TTC549 (cell line): ENCODE data around the gene NFIC.

Source experiments
- FAIRE-seq: peaks from 2 replicates; lab custom pipeline; 2012; peaks lifted over from hg19 to GRCh38; lab: Jason Lieb, UNC

The NFIC gene

DNA sequence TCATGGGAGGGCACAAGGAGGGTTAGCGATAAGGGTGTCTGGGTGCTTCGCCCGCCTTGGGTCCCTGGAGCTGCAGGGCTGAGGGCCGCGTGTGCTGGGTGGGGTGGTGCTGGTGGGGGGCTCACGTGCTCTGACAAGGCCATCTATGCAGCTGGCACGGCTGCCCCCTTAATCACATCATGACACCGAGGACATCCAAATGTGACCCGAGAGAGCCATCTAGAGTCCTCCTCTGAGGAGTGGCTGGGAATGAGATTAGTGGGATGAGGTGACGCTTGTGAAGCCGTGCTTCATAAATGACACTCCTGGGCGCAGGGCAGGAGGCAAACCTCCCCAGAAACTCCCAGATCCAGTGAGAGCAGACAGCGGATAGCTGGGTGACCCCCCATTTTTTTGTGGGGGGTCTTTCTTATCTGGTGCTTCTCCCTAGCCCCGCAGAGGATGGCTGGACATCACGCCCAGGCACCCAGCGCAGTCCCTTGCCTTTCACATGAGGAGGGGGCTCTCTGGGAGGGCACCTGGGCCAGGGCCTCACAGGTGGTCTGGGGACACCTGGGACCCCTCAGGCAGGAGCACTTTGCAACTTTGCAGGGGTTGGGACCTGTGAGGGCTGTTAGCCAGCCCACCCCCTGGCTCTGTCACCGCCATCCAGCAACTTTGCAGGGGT, 146.3 kb downstream of the NFIC start:
- FAIRE-seq, result no peak

DNA sequence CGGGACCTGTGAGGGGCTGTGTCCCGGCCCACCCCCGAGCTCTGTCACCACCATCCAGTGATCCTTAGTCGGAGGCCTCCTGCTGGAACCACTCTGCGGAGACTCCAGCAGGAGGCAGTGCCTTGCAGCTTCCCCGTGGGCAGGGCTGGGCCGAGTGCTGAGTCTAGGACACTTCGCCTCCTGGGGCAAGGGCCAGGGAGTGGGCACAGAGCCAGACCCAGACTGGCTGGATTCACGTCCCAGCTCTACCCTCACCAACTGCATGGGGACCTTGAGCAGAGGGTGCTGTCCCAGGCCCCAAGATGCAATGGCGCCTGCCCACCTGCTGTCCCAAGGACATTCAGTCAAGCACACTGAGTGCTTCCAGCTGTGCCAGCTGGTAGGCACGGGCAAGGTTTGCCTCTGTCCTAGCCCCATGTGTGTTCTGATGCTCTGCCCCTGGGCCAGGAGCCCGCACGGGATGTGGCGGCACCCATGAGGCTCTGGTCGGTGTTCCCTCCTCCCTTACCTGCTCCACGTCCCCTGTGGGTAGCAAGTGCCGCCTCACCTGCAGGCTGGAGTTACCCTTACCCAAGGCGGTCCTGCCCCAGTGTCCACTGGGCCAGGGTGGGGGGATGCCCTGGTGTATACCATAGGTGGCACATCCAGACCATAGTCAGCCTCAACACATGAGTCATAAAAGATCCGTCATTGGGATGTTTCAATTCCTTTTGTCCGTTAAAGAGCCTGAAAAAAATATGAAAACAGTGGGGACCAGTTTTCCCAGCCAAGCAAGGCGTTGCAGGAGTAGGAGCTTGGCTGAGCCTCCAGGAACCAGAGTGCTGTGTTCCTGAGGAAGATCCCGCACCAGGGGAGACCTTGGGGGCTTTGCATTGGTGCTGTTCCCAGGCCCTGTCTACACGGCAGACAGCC, 147.1 kb downstream of the NFIC start:
- no peak for FAIRE-seq

DNA sequence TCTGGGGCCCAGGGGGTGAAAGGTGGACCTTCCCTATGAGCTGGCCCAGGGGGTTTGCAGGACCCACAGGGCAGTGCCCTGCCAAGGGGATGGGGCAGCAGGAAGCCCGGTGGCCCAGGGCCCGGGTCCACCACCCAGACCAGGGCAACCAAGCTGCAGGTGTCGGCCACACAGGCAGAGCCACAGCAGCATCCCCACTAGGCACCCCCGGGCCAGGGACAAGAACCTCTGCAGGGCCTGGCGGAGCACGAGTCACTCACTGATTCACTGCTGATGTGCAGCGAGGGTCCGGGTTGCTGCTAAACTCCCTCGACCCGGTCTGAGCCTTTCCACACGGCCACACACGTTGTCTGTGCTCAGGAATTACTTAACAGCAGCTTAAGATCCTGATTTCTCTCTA, 148.5 kb downstream of the NFIC start:
- FAIRE-seq, result no peak

DNA sequence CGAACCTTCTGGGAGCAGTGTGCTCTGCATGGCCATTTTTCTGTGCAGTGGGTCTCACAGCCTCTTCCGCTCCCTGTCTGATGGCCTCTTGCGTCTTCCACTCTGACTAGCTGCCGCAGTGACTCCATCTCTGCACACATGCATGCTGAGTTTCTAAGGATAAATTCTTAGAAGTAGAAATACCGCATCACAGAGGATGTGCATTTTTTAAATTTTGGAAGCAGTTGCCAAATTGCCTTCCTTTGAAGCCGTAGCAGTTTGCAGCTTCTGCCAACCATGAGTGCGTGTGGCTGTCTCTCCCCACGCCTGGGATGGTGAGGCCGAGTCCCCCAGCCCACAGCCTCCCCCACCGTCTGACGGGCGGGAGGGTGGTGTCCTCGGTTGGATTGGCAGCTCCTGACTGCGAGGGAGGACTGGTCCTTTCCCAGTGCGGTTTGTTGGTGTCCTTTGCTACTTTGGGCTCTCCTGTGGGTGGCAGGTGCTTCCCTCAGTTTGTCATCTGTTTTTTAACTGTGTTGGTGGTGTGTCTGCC, 149.6 kb downstream of the NFIC start:
- FAIRE-seq, result no peak

DNA sequence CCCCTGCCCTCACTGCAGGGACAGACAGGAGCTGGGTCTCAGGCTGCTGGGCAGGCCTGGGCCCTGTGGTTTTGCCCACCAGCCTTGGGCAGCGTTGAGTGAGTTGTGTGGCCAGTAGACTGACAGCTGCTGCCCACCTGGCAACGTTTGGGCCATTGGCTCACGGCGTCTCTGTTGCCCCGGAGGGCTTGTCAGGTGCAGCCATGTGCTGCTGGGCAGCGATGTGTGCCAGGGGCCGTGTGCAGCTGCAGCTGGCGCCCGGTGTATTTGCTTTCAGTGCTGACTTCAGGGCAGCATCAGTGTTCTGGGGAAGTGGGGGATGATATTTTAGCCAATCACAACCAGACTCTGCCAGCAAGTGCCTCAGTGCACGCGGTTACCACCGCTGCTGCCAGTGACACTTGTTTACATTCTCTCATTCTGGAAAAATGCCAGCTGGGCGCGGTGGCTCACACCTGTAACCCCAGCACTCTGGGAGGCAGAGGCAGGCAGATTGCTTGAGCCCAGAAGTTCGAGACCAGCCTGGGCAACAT, 150.4 kb downstream of the NFIC start:
- FAIRE-seq, result no peak

DNA sequence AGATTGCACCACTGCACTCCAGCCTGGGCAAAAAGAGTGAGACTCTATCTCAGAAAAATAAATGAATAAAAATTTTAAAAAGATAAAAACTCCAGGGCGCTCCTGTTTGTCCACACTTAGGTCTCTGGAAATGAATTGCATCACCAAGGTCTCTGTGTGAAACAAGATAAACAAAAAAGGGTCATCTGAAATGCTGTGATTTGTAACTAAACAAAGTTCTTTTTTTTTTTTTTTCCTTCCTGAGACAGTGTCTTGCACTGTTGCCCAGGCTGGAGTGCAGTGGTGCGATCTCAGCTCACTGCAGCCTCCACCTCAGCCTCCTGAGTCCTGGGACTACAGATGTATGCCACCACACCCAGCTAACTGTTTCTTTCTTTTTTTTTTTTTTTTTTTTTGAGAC, 151.3 kb downstream of the NFIC start:
- no peak for FAIRE-seq

DNA sequence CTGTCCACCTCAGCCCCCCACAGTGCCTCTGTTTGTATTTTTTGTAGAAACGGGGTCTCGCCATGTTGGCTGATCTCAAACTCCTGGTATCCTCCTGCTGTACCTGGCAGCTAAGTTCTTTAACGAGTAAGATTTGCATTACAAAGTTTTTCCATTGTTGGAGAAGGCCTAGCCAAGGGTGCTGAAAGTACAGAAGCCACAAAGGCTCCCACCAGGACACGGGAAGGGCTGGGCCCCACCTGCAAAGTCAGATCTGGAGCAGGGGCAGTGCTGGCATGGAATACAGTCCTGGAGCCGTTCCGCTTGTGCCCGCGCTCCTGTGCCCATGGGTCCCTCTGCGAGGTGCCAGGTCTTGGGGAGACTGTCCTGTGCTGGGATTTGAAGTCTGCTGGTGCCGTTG, 151.9 kb downstream of the NFIC start:
- FAIRE-seq, result no peak

DNA sequence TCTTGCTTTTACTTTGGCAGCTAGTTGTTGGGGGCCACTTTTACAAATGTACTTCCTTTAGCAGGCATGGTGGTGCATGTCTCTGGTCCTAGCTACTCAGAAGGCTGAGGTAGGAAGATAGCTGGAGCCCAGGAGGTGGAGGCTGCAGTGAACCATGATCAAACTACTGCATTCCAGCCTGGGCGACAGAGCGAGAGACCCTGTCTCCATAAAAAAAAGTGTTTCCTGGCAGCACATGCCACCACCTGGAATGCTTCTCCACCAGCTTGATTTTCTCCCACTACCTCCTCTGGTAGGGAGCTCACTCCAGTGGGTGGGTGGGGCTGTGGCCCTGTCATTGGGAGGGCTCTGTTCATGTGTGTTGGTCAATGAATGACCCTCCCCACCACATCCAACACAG, 152.3 kb downstream of the NFIC start:
- no peak for FAIRE-seq
